Cardiac muscle cell (in vitro differentiated cells and primary cell): Measurements from ENCODE around the gene TEX9. TPM values are rescaled to one million over a fixed set of nuclear protein-coding genes. Genes with fewer than 3 reads are reported as not detected.

ENCODE experiments used
- DNase-seq, 2 donors: peaks; one replicate each; pipeline versions ENCODE4 v3.0.0 to v3.0.0-alpha.2; 2010 to 2017; ENCODE audit warnings: low read depth in 1 of 2, low spot score in 1 of 2
- H3K27ac ChIP-seq: fragments of 200-600 bp; sonication (generic); 2 replicates; pipeline ENCODE4 v1.5.1; 2016
- H3K27me3 ChIP-seq: fragments of 200-600 bp; sonication (generic); 2 replicates; pipeline ENCODE4 v1.6.0; 2016; ENCODE audit warnings: control low read depth
- H3K36me3 ChIP-seq: fragments of 200-600 bp; sonication (generic); 2 replicates; pipeline ENCODE4 v1.5.1; 2016; ENCODE audit warnings: control low read depth
- H3K4me1 ChIP-seq: fragments of 200-600 bp; sonication (generic); 2 replicates; pipeline ENCODE4 v1.8.1; 2017; ENCODE audit warnings: low read depth, mild to moderate bottlenecking, mixed run types
- H3K4me3 ChIP-seq: fragments of 200-600 bp; sonication (generic); 2 replicates; pipeline ENCODE4 v1.5.1; 2016; ENCODE audit warnings: mild to moderate bottlenecking
- H3K9me3 ChIP-seq: fragments of 200-600 bp; sonication (generic); 2 replicates; pipeline ENCODE4 v1.5.1; 2017; ENCODE audit warnings: low read depth, mild to moderate bottlenecking, control low read depth
- CTCF ChIP-seq: IDR thresholded peaks from 2 replicates; pipeline ENCODE4 v1.5.1; 2012; ENCODE audit warnings: low read depth, mild to moderate bottlenecking, low read length
- polyA plus RNA-seq: library from polyadenylated mRNA; unstranded; fragments of >200 nt; fragmentation: Nextera tagmentation; extraction: Ambion mirVana; gene quantifications from 2 replicates; pipeline ENCODE4 v1.2.1, GENCODE V29; 2016
- total RNA-seq: library from RNA; depleted of rRNA; stranded (reverse); fragments of >200 nt; gene quantifications from 2 replicates; pipeline ENCODE4 v1.2.3, GENCODE V29; 2016

TEX9 gene
- total and polyA plus RNA-seq, 2 experiments from 2014 or later, result 8.4 to 9.2 TPM

- H3K9me3 ChIP-seq, result no peaks in the 10 kb centered on the region
- no peaks in the 10 kb centered on the region for H3K4me1 ChIP-seq
- DNase-seq, result no peak
- TF ChIP-seq CTCF, result no peak
- H3K27ac ChIP-seq, result no peak overlapping the region
- H3K4me3 ChIP-seq, result no peak overlapping the region
- no peaks in the 10 kb centered on the region for H3K27me3 ChIP-seq
- no peaks in the 10 kb centered on the region for H3K36me3 ChIP-seq
These were observed 67.1 kb downstream of the TEX9 start for GRCh38 chr15:56432304-56432703.

GRCh38 chr15:56440214-56440770, 75.1 kb downstream of the TEX9 start:
- H3K4me1 ChIP-seq, result no peaks in the 10 kb centered on the region
- H3K4me3 ChIP-seq, result no peak overlapping the region
- TF ChIP-seq CTCF, result no peak
- H3K9me3 ChIP-seq, result no peaks in the 10 kb centered on the region
- H3K36me3 ChIP-seq, result no peaks in the 10 kb centered on the region
- no peaks in the 10 kb centered on the region for H3K27me3 ChIP-seq
- no peak for DNase-seq
- H3K27ac ChIP-seq, result no peak overlapping the region

- no peaks in the 10 kb centered on the region for H3K9me3 ChIP-seq
- peaks cover 5% of the 10 kb centered on the region for H3K4me1 ChIP-seq
- TF ChIP-seq CTCF, result no peak
- no peak overlapping the region for H3K27ac ChIP-seq
- H3K4me3 ChIP-seq, result no peak overlapping the region
- H3K36me3 ChIP-seq, result no peaks in the 10 kb centered on the region
- no peak for DNase-seq
- H3K27me3 ChIP-seq, result no peaks in the 10 kb centered on the region
These were observed 77.1 kb downstream of the TEX9 start for GRCh38 chr15:56442354-56442753.

GRCh38 chr15:56445746-56446145, 80.5 kb downstream of the TEX9 start:
- Histone ChIP-seq H3K9me3 (no peaks in the 10 kb centered on the region), H3K4me3 (no peak overlapping the region), H3K36me3 (no peaks in the 10 kb centered on the region), H3K27ac (no peak overlapping the region), H3K27me3 (no peaks in the 10 kb centered on the region), H3K4me1 (peaks cover 5% of the 10 kb centered on the region)
- no peak for TF ChIP-seq CTCF
- DNase-seq, result no peak

GRCh38 chr15:56454836-56455235, 89.6 kb downstream of the TEX9 start:
- no peak overlapping the region for H3K4me3 ChIP-seq
- TF ChIP-seq CTCF, result no peak
- no peaks in the 10 kb centered on the region for H3K4me1 ChIP-seq
- no peaks in the 10 kb centered on the region for H3K27me3 ChIP-seq
- no peaks in the 10 kb centered on the region for H3K36me3 ChIP-seq
- no peak overlapping the region for H3K27ac ChIP-seq
- H3K9me3 ChIP-seq, result no peaks in the 10 kb centered on the region
- DNase-seq, result peak in 1 of 2 donors; percentile 18

- Histone ChIP-seq H3K27ac (no peak overlapping the region), H3K36me3 (no peaks in the 10 kb centered on the region), H3K27me3 (no peaks in the 10 kb centered on the region), H3K4me1 (no peaks in the 10 kb centered on the region), H3K4me3 (no peak overlapping the region), H3K9me3 (no peaks in the 10 kb centered on the region)
- TF ChIP-seq CTCF, result no peak
- no peak for DNase-seq
These were observed 91.0 kb downstream of the TEX9 start for GRCh38 chr15:56456229-56456628.
